Measurements from ENCODE around the gene STAB1.

Gene STAB1

DNA sequence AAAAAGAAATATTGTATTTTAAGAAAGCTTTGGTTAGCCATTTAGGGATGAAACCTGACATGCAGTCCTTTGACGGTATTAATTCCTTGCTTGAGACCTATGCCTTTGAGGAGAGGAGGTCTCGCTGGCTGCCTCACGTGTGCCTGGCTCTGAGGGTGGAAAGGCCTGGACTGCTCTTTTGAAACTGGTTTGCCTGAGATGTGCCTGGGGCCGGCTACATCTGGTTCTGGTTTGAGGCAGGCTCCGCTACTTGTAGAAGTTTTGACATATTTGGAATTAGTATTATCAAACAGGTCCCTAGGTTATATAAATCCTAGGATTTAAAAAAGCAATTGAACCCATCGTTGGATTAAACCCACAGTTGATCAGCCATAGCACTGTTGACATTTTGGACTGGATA, 33.3 kb upstream of the STAB1 start:
- no peak for DNase-seq (ENCODE audit: low read depth)

DNA sequence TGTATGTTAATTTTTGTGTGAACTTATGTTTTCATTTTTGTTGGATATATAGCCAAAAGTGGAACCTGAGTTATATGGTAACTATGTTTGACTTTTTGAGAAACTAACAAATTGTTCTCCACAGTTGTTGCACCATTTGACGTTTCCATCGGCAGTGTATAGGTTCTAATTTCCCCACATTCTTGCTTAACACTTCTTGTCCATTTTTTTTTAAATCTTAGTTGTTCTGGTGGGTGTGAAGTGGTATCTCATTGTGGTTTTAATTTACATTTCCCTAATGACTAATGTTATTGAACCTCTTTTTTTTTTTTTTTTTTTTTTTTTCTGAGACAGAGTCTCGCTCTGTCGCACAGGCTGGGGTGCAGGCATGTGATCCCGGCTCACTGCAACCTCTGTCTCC, 31.7 kb upstream of the STAB1 start:
- DNase-seq (ENCODE audit: low read depth) = no peak

DNA sequence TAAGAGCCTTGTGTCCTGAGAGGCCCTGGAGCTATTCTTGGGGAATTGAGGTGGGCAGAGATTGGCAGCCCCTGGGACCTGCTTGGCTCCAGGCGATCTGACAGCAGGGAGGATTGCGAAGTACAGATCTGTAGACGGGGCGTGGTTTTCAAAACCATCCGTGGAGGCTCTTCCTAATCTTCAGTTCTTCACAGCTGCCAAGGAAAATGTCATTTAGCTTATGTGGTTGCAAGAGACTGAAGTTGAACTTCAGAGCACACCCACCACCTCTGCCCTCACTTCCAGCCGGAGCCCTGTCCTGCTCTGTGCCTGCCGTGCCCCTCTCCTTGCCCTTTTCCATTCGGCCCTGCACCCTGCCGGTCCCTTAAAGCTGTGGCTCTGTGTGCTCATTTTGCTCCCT, 26.8 kb upstream of the STAB1 start:
- DNase-seq (ENCODE audit: low read depth) = no peak

DNA sequence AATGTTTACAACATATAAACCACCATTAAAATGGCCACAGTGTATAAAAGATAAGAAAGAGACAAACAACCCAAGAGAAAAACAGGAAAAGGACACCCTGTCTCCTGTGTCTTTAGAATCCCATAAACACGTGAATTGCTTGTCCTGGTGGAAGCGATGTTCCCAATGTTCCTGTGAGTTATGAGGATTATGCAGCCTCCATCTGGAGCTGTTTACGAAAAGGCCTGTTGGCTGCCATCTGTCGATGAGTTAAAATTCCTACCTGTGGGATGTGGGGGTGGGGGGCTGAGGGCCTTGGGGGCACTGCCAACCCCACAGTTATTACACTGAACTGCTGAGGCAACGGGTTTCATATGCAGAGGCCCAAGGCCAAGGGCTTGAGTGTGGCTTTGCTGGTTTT, 26.1 kb upstream of the STAB1 start:
- no peak for DNase-seq (ENCODE audit: low read depth)

DNA sequence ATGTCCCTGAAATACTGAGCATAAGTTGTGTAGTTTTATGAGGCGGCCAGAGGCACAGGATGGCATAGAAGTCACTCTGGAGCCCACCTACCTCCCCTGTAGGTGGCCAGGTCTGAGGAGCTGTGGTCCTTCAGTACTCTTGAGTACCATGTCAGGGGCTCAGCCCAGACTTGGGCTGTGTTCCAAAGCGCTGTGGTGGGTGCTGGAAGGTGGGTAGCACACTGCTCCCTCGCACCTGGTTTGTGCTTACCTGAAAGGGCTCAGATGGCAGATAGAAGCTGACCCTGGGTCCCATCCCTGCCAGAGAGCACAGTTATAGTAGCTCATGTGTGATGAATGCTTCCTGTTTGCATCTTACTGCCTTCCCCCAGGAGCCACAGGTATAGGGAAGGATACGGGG, 24.2 kb upstream of the STAB1 start:
- DNase-seq (ENCODE audit: low read depth) = no peak

DNA sequence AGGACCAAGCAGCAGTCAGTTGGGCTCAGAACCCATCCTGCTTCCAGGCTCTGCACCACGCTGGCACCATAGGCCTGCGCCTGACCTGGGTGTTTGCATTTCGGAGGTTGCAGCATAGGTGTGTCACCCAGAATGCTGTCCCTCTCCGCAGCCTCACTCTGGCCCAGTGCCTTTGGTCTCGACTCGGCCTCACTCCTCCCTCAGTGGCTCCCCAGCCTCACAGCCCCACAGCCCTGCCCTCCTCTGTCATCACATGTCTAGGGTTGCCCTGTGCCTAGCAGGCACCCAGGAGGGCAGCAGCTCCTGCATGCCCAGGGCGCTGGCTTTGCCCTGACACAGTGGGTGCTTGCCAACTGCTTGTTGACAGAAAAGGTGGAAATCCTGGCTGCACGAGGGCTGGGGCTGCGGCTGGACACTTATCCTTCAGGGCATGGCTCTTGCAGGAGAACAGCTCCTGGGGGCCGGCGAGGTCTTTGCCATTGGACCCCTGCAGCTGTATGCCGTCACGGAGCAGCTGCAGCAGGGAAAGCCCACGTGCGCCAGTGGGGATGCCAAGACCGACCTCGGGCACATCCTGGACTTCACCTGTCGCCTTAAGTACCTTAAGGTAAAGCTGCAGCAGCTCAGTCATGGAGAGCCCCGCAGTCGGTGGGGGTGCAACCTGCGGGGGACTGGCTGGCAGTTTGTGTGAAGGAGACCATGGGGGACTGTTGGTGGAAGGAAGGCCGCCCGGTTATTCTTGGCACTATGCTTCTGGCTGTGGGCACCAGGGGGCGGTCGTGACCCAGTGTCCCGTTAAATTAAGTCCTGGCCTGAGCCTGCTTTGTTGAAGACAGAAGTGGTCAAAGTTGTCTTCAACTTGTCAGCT, 23.5 kb upstream of the STAB1 start:
- no peak for DNase-seq (ENCODE audit: low read depth)

DNA sequence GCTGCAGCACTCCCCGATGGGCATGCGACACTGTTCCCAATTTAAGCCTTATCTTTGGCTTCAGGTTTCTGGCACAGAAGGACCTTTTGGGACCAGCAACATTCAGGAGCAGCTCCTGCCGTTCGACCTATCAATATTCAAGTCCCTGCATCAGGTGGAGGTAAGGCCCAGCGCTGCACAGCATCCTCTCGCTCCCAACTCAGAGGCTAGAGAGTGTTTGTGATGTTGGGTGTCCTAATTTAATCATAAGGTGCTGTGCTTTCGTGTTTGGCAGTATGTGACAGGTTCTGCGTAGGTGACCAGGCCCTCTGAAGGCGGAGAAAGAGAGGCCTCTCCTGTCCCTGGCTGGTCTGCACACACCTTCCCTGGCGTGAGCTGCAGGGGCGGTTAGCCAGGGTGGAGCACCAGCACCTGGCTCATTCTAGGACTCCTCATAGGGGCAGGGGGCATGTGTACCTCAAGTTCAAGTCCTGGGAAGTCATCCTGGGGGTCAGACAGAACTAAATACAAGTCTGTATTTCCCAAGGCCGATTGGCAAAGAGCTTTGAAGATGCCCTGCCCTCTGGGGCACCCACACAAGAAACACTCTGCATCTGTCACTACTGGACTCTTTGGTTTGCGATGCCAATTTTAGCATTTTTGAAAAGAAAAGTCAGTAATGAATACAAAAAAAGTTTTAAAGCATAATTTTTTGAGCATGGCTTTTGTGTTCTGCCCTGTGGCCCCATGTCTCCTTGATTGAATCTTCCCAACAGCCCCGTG, 22.7 kb upstream of the STAB1 start:
- DNase-seq (ENCODE audit: low read depth) = no peak

DNA sequence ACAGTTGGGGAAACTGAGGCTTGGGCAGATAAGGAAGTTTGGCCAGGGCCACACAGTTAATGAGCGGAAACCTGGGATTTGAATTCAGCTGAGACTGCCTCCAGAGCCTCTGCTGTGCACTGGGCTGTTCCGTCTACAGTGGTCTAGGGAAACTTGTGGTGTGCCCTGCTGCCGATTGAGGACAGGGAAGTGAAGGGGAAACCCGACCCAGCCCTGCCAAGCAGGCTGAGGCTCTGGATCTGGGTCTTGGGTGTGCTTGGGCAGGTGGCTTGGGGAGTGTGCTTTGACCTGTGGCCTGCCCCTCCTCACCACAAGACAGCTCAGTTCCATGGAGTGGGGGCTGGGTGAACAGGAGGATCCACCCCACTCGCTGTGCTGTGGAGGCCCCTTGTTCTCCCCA, 22.1 kb upstream of the STAB1 start:
- DNase-seq (ENCODE audit: low read depth) = no peak

DNA sequence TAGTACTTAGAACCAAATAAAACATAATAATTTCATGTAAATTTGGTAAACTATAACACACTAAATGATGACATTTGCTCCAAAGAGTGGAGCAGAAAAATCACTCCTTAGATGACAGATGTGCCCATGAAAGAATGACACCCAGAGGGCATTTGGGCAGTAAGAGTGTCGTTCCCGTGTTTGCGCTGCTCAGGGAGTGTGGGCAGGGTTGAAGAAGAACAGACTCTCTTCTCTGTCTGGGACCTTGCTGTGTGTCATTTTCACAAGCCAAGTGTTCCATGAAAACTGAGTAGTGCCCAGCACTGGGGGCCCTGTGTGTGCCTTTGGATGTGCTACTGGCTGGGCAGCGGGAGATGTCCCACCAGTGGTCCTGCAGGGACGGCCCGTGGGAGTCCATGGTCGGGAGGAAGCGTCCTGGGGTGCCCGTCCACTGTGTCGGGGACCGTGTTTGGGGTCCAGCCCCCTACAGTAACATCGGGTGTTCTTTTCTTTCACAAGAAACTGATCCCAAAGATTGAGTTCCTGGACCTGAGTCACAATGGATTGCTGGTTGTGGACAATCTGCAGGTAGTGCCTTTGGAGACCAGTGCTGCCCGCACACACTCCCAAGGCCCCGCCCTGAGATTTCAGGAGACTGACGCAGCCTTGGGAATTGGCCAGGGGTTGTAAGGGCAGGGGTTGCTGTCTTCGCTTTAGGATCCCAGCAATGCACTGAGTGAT, 17.9 kb upstream of the STAB1 start:
- no peak for DNase-seq (ENCODE audit: low read depth)

DNA sequence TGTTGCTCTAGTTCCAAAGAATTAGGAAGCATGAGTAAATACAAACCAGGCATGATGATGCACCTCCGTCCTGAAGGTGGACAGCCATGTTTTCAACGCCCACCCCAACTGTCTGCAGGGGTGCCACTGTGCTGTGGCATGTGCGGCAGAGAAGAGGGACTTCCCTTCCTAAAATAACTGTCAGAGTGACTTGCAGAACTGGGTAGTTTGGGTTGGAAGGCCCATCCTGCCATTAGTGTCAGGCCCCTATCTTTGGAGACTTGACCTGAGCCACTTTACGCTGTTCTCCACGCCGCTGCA, 17.4 kb upstream of the STAB1 start:
- DNase-seq (ENCODE audit: low read depth) = no peak

DNA sequence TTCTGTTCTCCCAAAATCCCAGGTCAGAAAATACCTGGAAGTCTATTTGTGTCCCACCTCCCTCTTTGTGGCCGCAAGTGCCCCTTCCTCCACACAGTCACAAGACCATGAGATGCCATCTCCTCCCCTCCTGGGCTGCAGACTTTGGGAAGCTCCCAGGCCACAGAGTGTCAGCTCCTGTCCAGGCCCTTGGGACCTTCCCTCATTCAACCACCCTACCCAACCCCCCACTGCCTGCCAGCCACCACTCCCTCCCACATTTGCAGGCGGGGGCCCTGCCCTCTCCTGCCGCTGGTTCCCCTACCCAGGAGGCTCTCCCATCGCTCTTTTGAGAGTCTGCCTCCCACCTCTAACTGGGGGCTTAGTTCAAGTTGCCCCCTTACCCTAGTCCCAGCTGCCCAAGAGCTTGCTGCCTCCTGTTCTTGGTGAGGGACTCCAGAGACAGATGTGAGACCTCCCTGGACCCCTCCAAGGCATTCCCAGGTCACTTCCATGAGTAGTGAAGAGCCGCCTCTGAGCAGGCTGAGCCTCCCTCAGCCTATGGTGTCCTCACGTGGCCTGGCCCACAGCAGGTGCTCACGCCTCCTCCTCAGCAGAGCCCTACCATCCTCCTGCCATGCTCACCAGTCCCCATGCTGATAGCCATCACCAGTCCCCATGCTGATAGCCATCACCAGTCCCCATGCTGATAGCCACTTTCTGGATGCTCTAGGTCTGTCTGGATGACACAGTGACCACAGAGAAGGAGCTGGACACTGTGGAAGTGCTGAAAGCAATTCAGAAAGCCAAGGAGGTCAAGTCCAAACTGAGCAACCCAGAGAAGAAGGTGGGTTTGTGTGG, 15.9 kb upstream of the STAB1 start:
- DNase-seq (ENCODE audit: low read depth) = no peak

DNA sequence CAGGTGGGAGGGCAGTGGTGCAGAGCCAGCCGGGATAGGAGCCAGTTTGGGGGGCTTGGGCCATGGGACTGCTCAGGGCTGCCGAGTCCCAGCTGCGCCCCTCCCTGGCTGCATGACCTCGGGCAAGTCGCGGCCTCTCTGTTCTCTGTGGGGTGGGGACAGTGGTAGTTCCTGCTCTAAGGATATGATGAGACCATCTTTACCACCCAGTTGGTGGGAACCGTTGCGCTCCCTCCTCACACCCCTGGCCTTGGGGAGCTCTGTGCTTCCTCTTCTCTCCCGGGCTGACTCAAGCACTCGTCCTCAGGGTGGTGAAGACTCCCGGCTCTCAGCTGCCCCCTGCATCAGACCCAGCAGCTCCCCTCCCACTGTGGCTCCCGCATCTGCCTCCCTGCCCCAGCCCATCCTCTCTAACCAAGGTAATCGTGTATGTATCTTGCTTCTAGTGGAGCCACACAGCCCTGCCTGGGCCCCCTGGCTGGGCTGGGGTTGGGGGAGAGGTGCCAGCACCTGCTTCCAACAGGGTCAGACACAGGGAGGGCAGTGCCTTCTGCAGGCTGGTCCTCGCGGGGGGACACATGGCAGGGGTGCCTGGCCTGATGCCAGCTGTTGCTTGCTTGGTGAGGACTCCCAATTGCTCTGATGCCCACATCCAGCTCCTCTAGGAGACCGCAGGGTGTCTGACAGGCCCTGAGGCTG, 15.1 kb upstream of the STAB1 start:
- no peak for DNase-seq (ENCODE audit: low read depth)

DNA sequence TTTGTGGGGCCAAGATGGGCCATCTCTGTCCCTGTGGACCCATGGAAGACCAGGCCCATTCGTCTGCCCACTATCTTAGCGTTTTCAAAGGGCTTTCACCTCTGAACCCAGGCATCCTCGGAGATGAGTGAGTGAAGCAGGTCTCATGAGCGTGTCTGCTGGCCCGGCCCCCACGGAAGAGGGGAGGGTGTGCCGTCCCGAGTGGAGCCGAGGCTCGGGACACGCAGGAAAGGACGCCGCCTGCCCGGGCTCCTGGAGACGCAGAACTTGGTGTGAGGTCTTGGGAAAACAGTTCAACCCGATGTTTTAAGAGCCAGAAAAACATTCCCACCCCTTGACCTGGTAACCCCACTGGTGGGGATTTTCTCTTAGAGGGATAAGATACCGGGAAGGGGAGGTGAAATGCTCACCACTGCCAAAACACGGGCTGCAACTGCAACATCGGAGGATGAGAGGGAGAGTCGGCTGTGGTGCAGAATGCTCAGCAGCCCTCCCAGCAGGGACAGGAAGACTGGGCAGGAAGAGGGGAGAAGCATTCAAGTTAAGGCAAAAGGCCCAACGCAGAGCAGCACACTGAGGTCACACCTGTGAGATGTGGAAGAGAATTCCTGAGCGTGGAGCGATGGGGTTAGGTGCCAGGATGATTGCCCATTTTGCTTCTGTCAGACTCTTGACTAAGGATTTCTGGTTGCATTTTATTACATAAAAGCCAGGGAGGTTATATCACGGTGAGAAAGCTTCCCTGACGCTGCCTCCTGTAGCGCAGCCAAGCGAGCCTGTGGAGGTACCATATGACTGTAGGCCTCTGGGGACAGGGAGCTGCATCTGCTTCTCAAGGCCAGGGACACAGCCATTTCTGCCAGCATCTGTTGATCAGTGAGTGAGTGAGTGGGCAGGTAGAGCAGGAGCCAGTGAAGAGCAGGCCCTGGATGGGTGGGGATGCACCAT, 14.1 kb upstream of the STAB1 start:
- no peak for DNase-seq (ENCODE audit: low read depth)

DNA sequence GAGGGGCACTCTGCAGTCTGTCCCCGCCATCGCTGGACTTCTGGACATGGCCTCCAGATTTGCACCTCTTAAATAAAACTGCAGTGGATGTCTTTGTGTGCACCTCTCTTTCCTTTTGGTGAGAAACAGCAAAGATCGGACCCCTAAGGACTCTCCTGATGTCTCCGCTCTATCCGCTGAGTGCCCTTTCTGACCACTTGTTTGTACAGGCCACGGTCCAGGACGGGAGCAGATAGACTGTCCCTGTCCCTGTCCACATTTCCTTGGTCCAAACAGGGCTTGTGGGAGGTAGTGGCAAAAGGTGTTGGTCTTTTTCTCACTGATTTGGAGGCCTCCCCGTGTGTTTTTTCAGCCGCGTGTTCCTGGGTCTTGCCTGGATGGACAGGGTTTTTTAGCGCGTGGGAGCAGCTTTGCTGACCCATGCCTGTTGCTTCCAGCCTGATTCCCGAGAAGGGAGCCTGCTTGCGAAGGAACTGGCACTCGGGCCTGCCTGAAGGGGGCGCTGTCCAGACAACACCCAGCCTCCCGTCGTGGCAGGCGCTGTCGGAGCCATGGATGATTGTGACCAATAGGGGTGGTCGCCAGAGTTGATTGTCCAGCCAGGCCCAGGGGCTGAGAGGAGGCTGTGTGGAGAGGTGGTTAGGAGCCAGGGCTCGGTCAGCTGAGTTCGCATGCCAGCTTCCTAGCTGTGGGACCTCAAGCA, 13.2 kb upstream of the STAB1 start:
- no peak for DNase-seq (ENCODE audit: low read depth)

DNA sequence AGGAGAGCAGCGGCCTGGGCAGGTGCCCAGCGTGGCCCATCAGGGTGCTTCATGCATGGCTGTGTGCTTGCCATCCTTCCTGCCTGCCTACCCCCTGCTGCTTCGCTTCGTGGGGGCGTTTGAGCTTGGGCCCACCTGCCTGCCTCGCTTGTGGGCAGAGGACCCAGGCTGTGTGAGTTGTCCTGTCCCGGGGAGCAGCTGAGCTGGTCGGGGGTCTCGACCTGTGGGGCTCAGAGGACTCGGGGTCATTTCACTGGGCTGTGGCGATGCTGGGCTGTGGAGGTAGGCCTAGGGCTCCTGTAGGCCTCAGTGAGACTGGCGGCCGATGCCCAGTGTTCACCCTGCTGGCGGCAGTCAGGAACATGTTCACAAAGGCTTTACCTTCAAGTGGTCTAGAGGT, 12.1 kb upstream of the STAB1 start:
- DNase-seq (ENCODE audit: low read depth) = no peak

DNA sequence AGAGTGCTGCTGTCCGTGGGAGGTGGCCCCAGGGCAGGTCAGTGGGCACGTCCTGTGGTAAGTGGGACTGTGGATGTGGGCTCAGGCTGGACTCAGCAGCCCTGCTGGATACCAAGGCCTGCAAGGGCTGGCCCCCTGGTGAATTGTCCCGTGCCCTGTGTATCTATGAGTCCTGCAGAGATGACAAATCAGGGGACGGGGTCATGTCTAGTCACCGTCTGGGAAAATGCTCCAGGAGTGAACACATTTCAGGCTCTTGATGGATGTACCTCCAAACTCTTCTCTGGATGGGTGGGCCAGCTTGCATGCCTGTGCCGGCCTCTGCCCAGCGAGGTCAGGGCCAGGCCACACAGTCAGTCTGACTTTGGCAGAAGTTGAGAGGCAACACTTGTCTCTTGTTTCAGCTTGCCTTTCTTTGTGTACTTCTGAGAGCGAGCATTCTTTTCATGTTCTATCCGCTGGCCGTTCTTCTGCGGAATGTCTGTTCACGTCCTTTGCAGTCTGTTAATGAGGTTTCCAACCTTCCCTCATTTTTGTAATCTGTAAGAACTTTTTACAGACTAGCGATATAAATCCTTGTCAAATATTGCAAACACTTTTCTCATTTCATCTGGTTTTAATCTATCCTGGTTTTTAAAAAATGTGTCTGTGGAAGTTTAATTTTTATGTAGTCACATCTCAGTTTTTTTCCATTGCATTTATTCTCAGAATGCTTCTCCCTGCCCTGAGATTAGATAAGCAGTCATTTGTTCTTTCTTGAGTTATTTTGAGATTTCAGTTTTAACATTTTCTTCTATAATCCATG, 11.4 kb upstream of the STAB1 start:
- no peak for DNase-seq (ENCODE audit: low read depth)

DNA sequence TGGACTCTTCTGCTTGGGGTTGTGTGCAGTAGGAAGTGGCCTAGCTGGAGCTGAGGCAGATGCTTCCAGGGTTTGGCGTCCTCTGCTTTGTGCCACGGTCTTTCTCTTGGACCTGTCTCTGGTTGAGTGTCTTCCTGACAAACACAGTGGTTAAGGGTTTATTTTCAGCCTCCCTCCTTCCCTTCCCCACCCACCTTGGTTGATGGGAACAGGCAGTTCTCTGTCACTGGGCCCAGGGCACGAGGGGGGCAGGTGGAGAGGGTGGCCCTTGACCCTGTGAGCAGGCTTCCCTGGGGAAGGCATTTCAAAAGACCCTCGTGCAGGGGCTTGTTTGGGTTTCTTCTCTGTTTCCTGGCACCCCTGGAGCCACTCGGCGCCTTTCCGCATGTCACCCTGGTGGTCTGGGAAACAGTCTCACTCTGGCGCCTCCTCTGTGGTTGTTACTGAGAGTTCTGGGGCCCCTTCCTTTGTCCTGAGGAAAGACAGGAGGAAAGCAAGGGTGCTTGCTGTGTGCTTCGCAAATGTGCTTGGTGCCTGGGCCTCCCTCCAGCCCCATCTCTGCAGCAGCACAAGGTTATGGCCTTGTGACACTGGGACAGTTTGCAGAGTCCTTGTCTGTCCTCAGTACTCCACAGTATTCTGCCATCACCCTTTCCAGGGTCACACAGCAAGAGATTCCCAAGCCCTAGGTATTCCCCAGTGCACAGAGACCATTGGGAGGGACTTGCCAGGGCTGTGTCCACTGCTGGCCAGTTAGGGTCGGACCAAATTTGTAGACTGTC, 10.3 kb upstream of the STAB1 start:
- no peak for DNase-seq (ENCODE audit: low read depth)
